Measurements from ENCODE around the gene TGFA. TPM values are rescaled to one million over a fixed set of nuclear protein-coding genes. Genes with fewer than 3 reads are reported as not detected.

TGFA gene
- polyA plus RNA-seq, 2 of the 4 experiments (the other 2 are of a cell fraction), result 3.5 to 5.3 TPM

GRCh38 chr2:70535573-70535972, 18.1 kb downstream of the TGFA start:
- DNase-seq (ENCODE audit: low read depth in 1 of 2, low spot score in 1 of 2) (no peak), FAIRE-seq (no peak), ATAC-seq (no peak)
- no peak overlapping the region for H3K4me3 ChIP-seq
- TF ChIP-seq JUN (IDR thresholded peaks at IDR 0.05), result no peak
- TF ChIP-seq NPAS2 (CRISPR knock-in tag; IDR thresholded peaks at IDR 0.05; ENCODE audit: borderline replicate concordance), result no peak
- TF ChIP-seq E2F6 (IDR thresholded peaks at IDR 0.05; ENCODE audit: borderline replicate concordance, low read depth), result no peak
- no peak for TF ChIP-seq CHD2 (IDR thresholded peaks at IDR 0.05; ENCODE audit: low read length, partially characterized antibody)
- TF ChIP-seq SMC3 (IDR thresholded peaks at IDR 0.05), result no peak
- TF ChIP-seq REST (IDR thresholded peaks at IDR 0.05), result no peak
- no peak for TF ChIP-seq JUNB (IDR thresholded peaks at IDR 0.05)
- TF ChIP-seq TFCP2L1 (CRISPR knock-in tag; IDR thresholded peaks at IDR 0.05), result no peak
- no peak for TF ChIP-seq ZFP36 (IDR thresholded peaks at IDR 0.05; ENCODE audit: borderline replicate concordance, partially characterized antibody)
- TF ChIP-seq MYC (IDR thresholded peaks at IDR 0.05; ENCODE audit: borderline replicate concordance, low read length), result no peak
- TF ChIP-seq FOSB (CRISPR knock-in tag; IDR thresholded peaks at IDR 0.05), result no peak
- no peak for TF ChIP-seq CHD4 (IDR thresholded peaks at IDR 0.05; ENCODE audit: borderline replicate concordance)
- no peak for TF ChIP-seq BCL3 (IDR thresholded peaks at IDR 0.05)
- no peak for TF ChIP-seq NR3C1 (IDR thresholded peaks at IDR 0.05)
- TF ChIP-seq POLR2A (IDR thresholded peaks at IDR 0.05; ENCODE audit: low read length), result no peak
- ChIA-PET POLR2A (no interaction called here), CTCF (interaction anchor here (1.2 kb wide), 1 partner anchor 231 kb away, joined by 4 read pairs; no protein-coding TSS in a partner anchor)
- WGBS (ENCODE audit: missing lambda C conversion rate), result 62% methylated on average over 2 of the region's 2 CpGs
- no peak overlapping the region for H3K4me2 ChIP-seq
- no peak overlapping the region for H3K27ac ChIP-seq
- H3K4me1 ChIP-seq, result peaks cover 7% of the 10 kb centered on the region; the same call in 1 of the 3 replicates
- peaks cover 8% of the 10 kb centered on the region; the same call in 2 of the 3 replicates for H3K9me3 ChIP-seq

- DNase-seq (ENCODE audit: low read depth in 1 of 2, low spot score in 1 of 2) (no peak), FAIRE-seq (no peak), ATAC-seq (no peak)
- no peak overlapping the region for H3K27ac ChIP-seq
- no peak overlapping the region for H3K4me3 ChIP-seq
- H3K4me2 ChIP-seq, result no peak overlapping the region
- 79% methylated on average over 4 of the region's 4 CpGs for WGBS (ENCODE audit: missing lambda C conversion rate)
- peaks cover 8% of the 10 kb centered on the region; the same call in 1 of the 3 replicates for H3K4me1 ChIP-seq
- ChIA-PET CTCF (no interaction called here), POLR2A (no interaction called here)
- TF ChIP-seq TP53 (CRISPR knock-in tag; IDR thresholded peaks at IDR 0.05) (no peak), CEBPB (IDR thresholded peaks at IDR 0.05) (no peak), EHMT2 (IDR thresholded peaks at IDR 0.05; ENCODE audit: low read depth) (no peak), MAFK (IDR thresholded peaks at IDR 0.05; ENCODE audit: partially characterized antibody) (no peak), PHF8 (IDR thresholded peaks at IDR 0.05; ENCODE audit: borderline replicate concordance, low read depth) (no peak), MAX (IDR thresholded peaks at IDR 0.05) (no peak), RFX5 (IDR thresholded peaks at IDR 0.05) (no peak), MYC (IDR thresholded peaks at IDR 0.05; ENCODE audit: borderline replicate concordance, low read length) (no peak), ZFP36 (IDR thresholded peaks at IDR 0.05; ENCODE audit: borderline replicate concordance, partially characterized antibody) (no peak), POLR2A (IDR thresholded peaks at IDR 0.05; ENCODE audit: low read length) (no peak), RARB (CRISPR knock-in tag; IDR thresholded peaks at IDR 0.05) (no peak), ATOH8 (CRISPR knock-in tag; IDR thresholded peaks at IDR 0.05; ENCODE audit: low read depth) (no peak), CTCF (IDR thresholded peaks at IDR 0.05) (no peak), ZC3H11A (IDR thresholded peaks at IDR 0.05) (no peak), HEYL (CRISPR knock-in tag; IDR thresholded peaks at IDR 0.05) (no peak), FOXS1 (CRISPR knock-in tag; IDR thresholded peaks at IDR 0.05) (no peak), SREBF2 (IDR thresholded peaks at IDR 0.05) (no peak)
- H3K9me3 ChIP-seq, result peaks cover 8% of the 10 kb centered on the region; the same call in 2 of the 3 replicates
Observed at GRCh38 chr2:70534183-70534836, 19.3 kb downstream of the TGFA start.
